Non-pigmented ciliary epithelial cell (primary cell): ENCODE data around the gene HOXA3.

ENCODE experiments used
- DNase-seq: peaks from one replicate; pipeline ENCODE4 v3.0.0-alpha.2; 2010; ENCODE audit warnings: low read depth

HOXA3 gene

DNA sequence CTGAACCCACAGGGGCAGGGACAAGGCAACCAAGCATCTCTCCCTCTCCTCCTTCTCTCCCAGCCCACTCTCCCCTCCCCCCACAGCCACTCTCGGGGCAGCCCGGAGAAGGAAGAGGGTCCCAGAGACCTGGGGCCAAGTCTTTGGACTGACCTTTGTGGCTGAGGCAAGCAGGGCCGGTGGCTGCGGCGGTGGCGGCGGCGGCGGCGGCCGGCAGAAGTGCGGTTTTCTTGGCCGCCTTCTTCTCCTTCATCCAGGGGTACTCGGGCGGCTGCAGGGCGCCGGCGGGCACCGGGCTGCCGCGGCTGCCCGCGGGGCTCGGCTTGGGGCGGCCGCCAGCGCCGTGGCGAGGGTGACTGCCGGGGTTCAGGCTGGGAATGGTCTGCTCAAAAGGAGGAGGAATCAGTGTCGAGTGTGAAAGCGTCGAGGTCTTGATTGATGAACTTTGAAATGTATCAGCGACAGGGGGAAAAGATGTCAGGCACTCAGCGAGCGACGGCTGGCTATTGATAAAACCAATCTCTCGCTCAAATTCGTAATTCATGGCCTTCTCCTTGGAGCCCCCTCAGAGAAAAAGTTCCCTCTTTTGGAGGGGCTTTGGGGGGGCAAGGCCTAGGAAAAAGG lies 50.3 kb downstream of the HOXA3 start:
- no peak for DNase-seq

DNA sequence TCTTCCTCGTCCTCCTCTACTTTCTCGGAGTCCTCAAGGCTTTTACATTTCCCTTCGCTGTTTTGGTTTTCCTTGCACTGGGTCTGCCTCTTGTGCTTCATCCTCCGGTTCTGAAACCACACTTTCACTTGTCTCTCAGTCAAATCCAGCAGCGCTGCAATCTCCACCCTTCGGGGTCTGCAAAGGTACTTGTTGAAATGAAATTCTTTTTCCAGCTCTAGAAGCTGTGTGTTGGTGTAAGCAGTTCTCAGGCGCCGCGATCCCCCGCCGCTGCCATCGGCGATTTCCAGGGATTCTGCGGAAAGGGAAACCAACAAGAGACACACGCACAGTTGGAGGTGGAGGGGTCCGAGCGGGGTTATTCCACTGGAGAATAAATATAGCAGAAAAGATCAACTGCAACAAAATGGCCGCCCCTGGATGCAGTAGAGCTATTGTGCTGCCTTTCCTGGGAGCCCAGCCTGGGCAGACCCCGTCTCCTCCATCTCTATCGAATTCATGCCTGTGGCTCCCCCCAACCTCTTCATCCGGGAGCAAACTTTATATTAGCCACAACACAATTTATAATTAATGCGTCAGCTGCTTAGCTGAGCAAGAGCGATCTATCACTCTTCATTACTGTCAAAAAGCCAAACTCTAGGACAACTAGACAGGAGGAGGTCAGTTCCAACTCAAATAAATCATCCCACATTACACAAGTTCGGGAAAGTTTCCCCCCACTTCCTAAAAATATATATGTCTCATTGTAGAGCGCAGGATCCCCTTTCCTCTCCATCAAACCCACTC lies 51.0 kb downstream of the HOXA3 start:
- DNase-seq = no peak

DNA sequence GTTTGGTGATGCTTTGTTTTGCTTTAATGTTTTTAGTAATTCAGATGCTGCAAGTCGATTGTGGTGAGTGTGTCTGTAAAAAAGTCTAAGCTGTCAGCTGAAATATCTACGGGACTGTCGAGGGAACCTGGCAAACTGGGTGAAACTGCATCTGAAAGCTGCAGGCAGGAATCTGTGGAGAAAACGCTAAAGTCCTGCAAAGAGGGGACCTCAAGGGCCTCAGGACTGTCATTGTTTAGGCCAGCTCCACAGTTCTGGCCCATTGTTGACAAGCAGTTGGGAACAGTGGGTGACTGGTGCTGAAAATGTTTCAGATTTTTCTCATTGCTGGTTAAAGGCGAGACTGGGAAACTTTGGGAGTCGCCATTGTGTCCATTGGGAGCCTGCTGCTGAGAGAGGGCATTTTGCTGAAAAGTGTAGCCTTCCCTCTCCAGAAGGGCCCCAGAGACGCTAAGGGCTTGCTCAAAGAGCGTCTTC lies 51.7 kb downstream of the HOXA3 start:
- no peak for DNase-seq

DNA sequence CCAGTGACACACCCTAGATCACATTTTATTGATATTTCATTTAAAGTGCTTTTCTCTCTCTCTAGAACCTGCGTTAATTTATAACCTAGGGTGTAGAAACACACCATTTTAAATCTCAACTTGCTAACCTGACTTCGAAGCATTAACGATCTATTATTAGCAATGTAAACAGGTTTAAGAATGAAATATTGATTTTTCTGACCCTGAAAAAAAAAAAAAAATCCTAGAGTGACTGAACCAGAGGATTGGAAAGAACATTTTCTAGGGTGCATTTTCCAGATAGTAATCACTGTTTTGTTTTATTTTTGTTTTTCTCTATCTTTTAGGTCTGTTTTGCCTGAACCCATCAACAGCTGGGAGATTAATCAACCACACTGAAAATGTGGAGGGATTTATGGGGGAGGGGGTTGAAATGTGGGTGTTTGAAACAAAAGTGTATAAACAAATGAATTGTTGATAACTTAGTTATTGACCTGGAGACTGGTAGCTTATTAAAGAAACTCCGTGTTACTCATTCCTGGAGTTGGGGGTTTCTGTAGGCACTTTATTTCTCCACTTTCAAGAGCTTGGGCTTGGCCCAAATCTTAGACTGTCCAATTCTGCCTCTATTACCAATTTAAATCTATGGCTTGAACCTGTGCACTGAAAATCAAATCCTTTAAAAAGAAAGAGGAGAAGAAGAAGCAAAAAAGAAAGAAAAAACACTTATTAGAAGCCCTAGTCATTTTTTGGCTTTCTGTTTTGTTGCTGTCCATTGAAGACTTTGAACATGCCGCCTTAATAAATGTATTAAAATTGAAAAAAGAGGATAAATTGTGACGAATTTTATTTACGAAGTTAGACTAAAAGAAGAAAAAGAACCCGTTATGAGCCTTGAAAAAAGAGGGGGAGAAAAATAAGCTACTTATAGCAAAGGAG lies 52.7 kb downstream of the HOXA3 start:
- DNase-seq = no peak

DNA sequence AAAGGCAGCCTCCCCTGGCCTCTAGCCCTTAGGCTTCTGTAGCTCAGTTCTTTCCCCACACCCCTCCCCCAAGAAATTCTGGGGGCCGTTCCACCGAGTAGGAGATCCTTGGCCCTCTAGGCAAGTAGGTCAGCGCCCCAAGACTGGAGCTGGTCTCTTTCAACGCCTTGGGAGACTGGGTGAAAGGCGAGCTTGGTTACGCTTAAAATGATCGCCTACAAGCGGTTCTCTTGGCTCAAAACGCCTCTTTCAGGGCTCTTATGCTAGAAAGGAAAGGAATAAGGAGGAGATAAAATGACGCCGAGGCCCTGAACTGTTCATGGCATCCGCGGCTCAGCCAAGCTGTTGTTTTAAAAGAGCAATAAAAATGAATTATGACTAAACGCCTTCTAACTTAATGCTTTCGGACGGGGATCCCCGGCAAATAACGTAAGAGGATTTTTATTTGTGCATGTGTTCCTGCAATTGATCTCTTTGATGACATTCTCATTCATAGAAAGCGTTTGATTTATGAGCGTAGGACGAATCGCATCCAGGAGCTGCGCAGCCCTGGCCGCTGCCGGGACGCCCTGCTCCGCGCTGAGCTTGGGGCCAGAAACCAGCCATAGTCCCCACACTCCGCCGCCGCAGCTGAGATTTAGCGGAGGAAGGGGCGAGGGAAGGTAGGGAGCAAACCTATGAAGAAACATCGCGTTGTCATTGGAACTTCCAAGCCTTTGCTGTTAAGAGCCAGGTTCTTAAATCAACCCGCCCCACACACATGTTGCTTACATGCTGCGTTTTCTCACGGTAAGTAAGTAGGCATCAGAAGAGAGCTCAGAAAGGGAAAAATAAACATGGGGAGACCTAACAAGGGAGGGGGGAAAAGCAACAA lies 53.6 kb downstream of the HOXA3 start:
- no peak for DNase-seq

DNA sequence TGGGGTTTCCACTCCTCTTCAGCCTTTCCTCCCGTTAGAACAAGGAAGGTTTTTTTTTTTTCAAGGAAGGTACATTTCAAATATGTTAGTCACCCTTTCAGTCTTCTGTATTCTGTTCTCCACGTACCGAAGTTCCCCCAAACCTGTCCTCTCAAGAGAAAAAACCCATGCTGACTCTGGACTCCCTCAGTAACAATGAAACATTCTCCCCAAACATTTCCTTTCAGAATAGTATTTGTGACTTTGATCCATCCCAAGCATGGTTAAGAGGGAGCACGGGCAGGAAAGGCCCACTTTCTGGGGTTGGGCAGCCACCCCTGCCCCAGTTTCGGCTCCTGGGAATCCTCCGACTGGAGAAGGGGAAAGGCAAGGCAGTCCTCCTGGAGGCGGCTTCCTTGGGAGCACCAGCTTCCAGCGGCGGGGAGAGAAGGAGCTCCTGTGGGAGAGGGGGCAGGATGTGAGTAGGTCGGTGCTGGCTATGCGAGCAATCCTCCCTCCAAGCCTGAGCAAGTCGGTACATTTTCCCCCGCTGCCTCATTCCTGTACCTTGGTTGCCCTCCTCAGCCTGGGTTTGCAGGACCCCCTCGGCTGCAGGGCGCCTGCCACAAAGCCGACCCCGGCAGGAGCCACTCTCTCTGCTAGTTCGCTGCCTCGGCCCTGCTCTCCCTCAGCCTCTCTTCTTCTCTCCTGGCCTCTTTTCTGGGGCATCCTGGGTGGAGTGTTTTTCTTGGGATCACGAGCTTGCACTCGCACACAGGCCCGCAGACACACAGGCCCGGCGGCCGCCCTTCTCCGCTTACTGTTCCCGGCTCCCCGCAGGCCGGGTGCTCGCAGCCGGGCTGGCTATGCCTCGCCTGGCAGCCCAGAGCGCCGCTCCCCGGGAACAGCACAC lies 54.5 kb downstream of the HOXA3 start:
- no peak for DNase-seq

- DNase-seq = no peak
Observed at GRCh38 chr7:27096768-27097514, 55.4 kb downstream of the HOXA3 start.

DNA sequence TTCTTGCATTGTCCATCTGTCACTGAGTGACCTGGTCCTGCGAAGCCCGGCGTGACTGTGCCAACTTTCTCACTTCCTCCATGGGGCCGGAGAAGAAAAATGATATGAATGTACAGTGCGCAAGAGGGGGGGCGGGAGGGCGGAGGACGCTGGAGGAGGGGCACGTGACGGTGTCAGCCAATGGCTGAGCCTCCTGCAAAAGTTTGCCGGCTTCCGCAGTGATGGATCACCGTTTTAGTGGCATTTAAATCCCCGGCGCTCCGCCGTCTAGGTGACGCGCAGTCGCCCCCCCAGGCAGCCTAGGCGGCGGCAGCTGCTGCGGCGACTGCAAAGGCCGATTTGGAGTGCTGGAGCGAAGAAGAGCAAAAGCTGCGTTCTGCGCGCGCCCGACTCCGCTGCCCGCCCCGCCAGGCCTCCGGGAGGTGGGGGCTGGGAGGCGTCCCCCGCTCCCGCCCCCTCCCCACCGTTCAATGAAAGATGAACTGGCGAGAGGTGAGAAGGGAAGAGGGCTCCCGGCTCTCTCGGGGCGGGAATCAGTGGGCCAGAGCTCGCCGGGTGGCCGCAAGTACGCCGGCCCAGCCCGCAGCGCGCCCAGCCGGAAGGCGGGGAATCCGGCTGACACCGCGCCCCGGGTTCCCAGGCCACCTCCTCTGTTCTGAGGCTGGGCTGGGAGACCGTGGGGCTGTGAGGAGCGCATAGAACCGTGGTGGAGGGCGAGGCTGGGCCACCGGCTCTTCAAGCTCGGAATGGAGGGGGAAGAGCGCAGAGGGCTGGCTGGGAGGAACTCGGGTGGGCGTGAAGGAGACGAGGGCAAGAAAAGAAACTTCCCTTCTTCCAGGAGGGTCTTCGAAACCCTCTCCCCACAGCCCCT lies 56.3 kb downstream of the HOXA3 start, which contains the start of gene HOXA1:
HOXA1 (minus strand) TSS at position 104 of the 871 bp plus-strand sequence; CDS start at position 16, 88 bp downstream.
- no peak for DNase-seq

GRCh38 chr7:27095050-27095896 lies 57.1 kb downstream of the HOXA3 start:
- DNase-seq = no peak

DNA sequence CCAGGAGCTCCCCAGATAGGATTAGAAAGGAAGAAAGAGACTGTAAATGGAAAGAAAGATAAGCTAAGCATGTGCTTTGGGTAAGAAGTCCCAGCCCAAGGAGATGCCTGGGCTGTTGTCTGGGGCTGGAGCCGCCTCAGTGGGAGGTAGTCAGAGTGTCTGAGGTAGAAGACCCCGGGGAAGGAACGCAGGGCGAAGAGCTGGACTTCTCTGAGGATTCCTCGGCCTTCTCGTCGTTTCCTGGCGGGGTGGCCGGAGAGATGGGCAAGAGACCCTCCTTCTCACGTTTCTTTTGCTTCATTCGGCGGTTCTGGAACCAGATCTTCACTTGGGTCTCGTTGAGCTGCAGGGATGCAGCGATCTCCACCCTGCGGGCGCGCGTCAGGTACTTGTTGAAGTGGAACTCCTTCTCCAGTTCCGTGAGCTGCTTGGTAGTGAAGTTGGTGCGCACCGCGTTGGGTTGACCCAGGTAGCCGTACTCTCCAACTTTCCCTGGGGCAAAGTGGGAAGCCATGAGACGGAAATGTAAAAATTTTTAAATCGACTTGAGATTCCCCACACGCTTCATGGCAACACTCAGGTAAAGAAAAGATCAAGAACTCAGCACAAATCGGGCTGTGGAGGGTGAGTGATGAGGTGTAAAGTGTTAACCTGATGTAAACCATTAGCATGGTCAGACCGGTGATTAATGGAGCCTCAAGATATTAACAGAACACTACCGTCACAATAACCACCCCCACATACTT lies 57.9 kb downstream of the HOXA3 start:
- DNase-seq = no peak

GRCh38 chr7:27093184-27093895 lies 59.0 kb downstream of the HOXA3 start:
- DNase-seq = no peak

- DNase-seq = no peak
Observed at GRCh38 chr7:27092819-27093110, 59.6 kb downstream of the HOXA3 start.

GRCh38 chr7:27091941-27092818 lies 60.2 kb downstream of the HOXA3 start:
- no peak for DNase-seq

- DNase-seq = no peak
Observed at GRCh38 chr7:27091105-27091504, 61.3 kb downstream of the HOXA3 start.
